Stimulated activated naive B cell treated with anti-CD40 and anti-IgM and Interleukin-4, amounts not matched to agents 10 μg/mL and 1 μg/mL and 100 μg/mL, for 72 hours (primary cell): ENCODE results near the gene EDEM1.
"Not testable (repeated sequence)": the region's sequence is repeated elsewhere in the genome, so short reads cannot be mapped to it uniquely, and the experiment has no call there.

ENCODE experiments used
- ATAC-seq, 2 donors: fragments of 150-1000 bp; cut with Tn5 transposase; replicated peaks; 2 replicates each; pipeline ENCODE4 v1.10.0; 2021; ENCODE audit warnings: moderate library complexity in 1 of 2
- DNase-seq: peaks from one replicate; pipeline ENCODE4 v3.0.0; 2021
- H3K27ac Mint-ChIP-seq: one replicate; pipeline ENCODE4 v1.8.0; 2022; ENCODE audit warnings: mild to moderate bottlenecking, mixed read lengths
- H3K27me3 Mint-ChIP-seq, 2 donors: one replicate each; pipeline ENCODE4 v1.8.0; 2022; ENCODE audit warnings: mixed read lengths in 2 of 2
- H3K36me3 Mint-ChIP-seq, 2 donors: one replicate each; pipeline ENCODE4 v1.8.0; 2022; ENCODE audit warnings: mixed read lengths in 2 of 2, mild to moderate bottlenecking in 1 of 2
- H3K4me1 Mint-ChIP-seq, 2 donors: one replicate each; pipeline ENCODE4 v1.8.0; 2022; ENCODE audit warnings: mixed read lengths in 2 of 2, mild to moderate bottlenecking in 1 of 2
- H3K4me3 Mint-ChIP-seq, 2 donors: one replicate each; pipeline ENCODE4 v1.8.0; 2022; ENCODE audit warnings: mild to moderate bottlenecking in 2 of 2, mixed read lengths in 2 of 2, moderate library complexity in 1 of 2
- H3K9me3 Mint-ChIP-seq, 2 donors: one replicate each; pipeline ENCODE4 v1.8.0; 2022; ENCODE audit warnings: mixed read lengths in 2 of 2, mild to moderate bottlenecking in 1 of 2

Gene EDEM1

DNA sequence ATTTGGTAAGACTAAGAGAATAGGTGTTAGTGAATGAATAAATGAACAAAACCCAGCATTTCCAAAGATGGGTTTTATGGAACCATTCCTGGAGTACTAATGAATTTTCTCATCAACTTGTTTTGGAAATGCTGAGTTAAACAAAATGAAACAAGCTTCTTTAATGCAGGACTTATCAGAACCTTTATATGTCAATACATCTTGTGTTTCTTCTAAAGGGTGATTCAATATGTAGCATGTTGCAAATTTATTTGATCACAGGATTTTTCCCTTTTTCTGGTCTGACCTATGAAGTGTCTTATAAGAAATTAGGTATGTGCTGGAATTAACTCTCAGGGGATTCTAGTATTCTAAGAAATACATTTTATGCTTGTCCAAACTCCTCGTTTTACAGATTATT lies 53.2 kb downstream of the EDEM1 start:
- no peak for ATAC-seq
- Mint-ChIP-seq H3K4me1 (peaks cover 2 to 3% of the 10 kb centered on the region in 2 donors), H3K4me3 (no peak overlapping the region), H3K27me3 (no peaks in the 10 kb centered on the region), H3K36me3 (peaks cover 24 to 38% of the 10 kb centered on the region in 2 donors), H3K9me3 (peaks cover 0 to 8% of the 10 kb centered on the region in 2 donors), H3K27ac (no peak overlapping the region)
- DNase-seq = no peak

GRCh38 chr3:5242785-5243184 lies 55.3 kb downstream of the EDEM1 start:
- H3K36me3 Mint-ChIP-seq = peaks cover 24 to 35% of the 10 kb centered on the region in 2 donors
- not testable (repeated sequence) for H3K4me3 Mint-ChIP-seq, H3K9me3 Mint-ChIP-seq, H3K27me3 Mint-ChIP-seq, ATAC-seq, H3K27ac Mint-ChIP-seq, DNase-seq, H3K4me1 Mint-ChIP-seq

GRCh38 chr3:5245927-5246326 lies 58.4 kb downstream of the EDEM1 start:
- Mint-ChIP-seq H3K9me3 (peaks cover 0 to 8% of the 10 kb centered on the region in 2 donors), H3K36me3 (peaks cover 22 to 28% of the 10 kb centered on the region in 2 donors), H3K4me1 (peaks cover 7 to 8% of the 10 kb centered on the region in 2 donors), H3K27ac (no peak overlapping the region), H3K4me3 (no peak overlapping the region), H3K27me3 (no peaks in the 10 kb centered on the region)
- ATAC-seq (no peak), DNase-seq (no peak)

DNA sequence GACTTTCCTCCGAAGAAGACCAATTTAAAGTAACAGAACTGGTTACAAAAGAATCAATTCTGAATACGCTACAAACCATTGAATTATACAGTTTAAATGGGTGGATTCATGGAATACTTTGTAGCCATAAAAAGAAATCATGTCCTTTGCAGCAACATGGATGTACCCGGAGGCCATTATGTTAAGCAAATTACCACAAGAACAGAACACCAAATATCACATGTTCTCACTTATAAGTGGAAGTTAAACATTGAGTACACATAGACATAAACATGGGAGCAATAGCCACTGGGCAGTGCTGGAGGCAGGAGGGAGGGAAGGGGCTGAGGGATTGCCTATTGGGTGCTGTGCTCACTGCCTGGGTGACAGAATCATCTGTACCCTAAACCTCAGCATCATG lies 61.3 kb downstream of the EDEM1 start:
- DNase-seq (no peak), ATAC-seq (no peak)
- Mint-ChIP-seq H3K36me3 (peaks cover 7 to 12% of the 10 kb centered on the region in 2 donors), H3K4me3 (no peak overlapping the region), H3K4me1 (peaks cover 7 to 8% of the 10 kb centered on the region in 2 donors), H3K9me3 (peaks cover 0 to 6% of the 10 kb centered on the region in 2 donors), H3K27ac (no peak overlapping the region), H3K27me3 (no peaks in the 10 kb centered on the region)

DNA sequence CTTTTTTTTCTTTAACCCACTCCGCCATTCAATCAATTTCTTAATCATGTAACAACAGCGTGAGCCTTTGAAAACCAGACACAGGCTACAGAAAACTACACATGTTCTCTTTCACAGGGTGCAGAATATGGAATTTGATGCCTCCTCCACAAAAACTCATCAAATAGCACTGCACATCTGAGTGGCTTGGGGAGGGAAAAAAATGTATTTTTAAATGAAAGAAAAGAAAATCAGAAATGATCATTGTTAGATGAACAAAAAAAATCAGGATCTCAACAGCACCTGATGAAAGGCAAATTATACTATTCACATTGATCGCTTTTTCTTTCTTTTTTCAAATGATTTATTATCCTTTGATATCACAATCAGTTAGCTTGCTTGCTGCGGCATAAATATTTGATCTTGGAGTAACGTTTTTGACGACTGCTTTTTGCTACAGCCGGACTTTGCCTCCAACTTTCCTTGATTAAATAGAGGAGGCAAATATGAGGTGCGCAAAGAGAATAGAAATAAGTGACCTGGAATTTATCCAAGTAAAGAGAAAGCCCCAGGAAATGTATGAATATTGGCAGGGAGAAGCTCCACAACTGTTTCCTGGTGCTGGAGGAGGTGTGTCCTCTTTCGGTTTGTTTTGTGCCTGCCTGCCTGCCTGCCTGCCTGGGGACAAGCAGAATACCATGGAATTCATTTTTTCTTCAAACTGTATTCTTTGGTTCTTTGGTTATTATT lies 63.1 kb downstream of the EDEM1 start:
- peaks cover 6 to 12% of the 10 kb centered on the region in 2 donors for H3K4me1 Mint-ChIP-seq
- H3K36me3 Mint-ChIP-seq = peaks cover 2 to 5% of the 10 kb centered on the region in 2 donors
- H3K27ac Mint-ChIP-seq = no peak overlapping the region
- H3K4me3 Mint-ChIP-seq = no peak overlapping the region
- no peak for DNase-seq
- H3K9me3 Mint-ChIP-seq = no peaks in the 10 kb centered on the region
- no peak for ATAC-seq
- H3K27me3 Mint-ChIP-seq = no peaks in the 10 kb centered on the region

DNA sequence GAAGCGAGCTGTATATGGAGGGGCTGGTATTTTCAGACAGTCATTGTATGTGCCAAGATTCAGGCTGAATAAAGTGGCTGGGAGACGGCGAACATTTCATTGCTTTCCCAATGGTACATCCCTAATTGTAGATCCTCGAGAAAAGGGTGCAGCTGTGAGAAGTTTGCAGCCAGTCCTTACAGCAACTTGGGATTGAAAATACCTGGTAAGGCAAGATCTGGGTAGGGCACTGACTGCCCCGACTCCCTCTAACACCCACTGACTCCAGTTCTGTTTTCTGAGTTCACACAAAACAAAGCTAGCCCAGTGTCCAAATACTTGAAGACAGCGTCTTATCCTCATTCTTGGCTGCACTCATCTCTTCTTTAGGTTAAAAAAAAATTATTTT lies 63.7 kb downstream of the EDEM1 start:
- no peak overlapping the region for H3K4me3 Mint-ChIP-seq
- no peak overlapping the region for H3K27ac Mint-ChIP-seq
- no peak for DNase-seq
- H3K27me3 Mint-ChIP-seq = no peaks in the 10 kb centered on the region
- ATAC-seq = no peak
- H3K36me3 Mint-ChIP-seq = peaks cover 2 to 5% of the 10 kb centered on the region in 2 donors
- peaks cover 4 to 12% of the 10 kb centered on the region in 2 donors for H3K4me1 Mint-ChIP-seq
- no peaks in the 10 kb centered on the region for H3K9me3 Mint-ChIP-seq

- ATAC-seq (no peak), DNase-seq (no peak)
- Mint-ChIP-seq H3K4me1 (peaks cover 6 to 15% of the 10 kb centered on the region in 2 donors), H3K9me3 (no peaks in the 10 kb centered on the region), H3K4me3 (no peak overlapping the region), H3K27me3 (no peaks in the 10 kb centered on the region), H3K36me3 (peaks cover 5 to 6% of the 10 kb centered on the region in 2 donors), H3K27ac (no peak overlapping the region)
Observed at GRCh38 chr3:5252131-5252530, 64.6 kb downstream of the EDEM1 start.

GRCh38 chr3:5254281-5255048 lies 67.0 kb downstream of the EDEM1 start:
- Mint-ChIP-seq H3K27me3 (no peaks in the 10 kb centered on the region), H3K4me1 (peaks cover 6 to 17% of the 10 kb centered on the region in 2 donors), H3K4me3 (no peak overlapping the region), H3K36me3 (peaks cover 0 to 7% of the 10 kb centered on the region in 2 donors), H3K27ac (no peak overlapping the region), H3K9me3 (no peaks in the 10 kb centered on the region)
- ATAC-seq (no peak), DNase-seq (no peak)

GRCh38 chr3:5255404-5256344 lies 68.2 kb downstream of the EDEM1 start:
- H3K36me3 Mint-ChIP-seq = peaks cover 4 to 12% of the 10 kb centered on the region in 2 donors
- H3K9me3 Mint-ChIP-seq = peaks cover 0 to 2% of the 10 kb centered on the region in 2 donors
- no peak overlapping the region for H3K27ac Mint-ChIP-seq
- H3K4me3 Mint-ChIP-seq = no peak overlapping the region
- H3K4me1 Mint-ChIP-seq = peaks cover 15 to 29% of the 10 kb centered on the region in 2 donors
- DNase-seq = no peak
- ATAC-seq = no peak
- no peaks in the 10 kb centered on the region for H3K27me3 Mint-ChIP-seq

DNA sequence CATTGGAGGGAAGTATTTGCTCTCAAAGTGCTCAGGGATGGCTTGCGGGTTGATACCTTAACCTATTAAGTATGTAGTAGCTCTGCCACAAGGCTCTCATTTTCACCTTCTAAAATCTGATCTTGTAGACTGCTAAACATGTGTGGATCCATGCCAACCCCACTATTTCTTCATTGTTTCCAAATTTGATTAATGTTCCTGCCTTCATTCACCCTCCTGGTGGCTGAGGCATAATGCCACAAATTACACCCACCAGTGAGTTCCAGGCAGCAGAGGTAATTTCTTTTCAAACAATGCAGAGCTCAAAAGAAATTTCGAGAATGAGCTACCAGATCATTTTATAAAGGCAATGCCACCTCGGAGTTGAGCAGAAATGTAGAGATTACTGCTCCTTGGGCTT lies 71.0 kb downstream of the EDEM1 start:
- H3K9me3 Mint-ChIP-seq = peaks cover 0 to 2% of the 10 kb centered on the region in 2 donors
- no peaks in the 10 kb centered on the region for H3K27me3 Mint-ChIP-seq
- no peak for ATAC-seq
- no peak overlapping the region for H3K4me3 Mint-ChIP-seq
- peaks cover 21 to 42% of the 10 kb centered on the region in 2 donors for H3K4me1 Mint-ChIP-seq
- H3K27ac Mint-ChIP-seq = no peak overlapping the region
- H3K36me3 Mint-ChIP-seq = peaks cover 13 to 14% of the 10 kb centered on the region in 2 donors
- DNase-seq = no peak

- Mint-ChIP-seq H3K27me3 (no peaks in the 10 kb centered on the region), H3K36me3 (peaks cover 15 to 19% of the 10 kb centered on the region in 2 donors), H3K4me3 (peak overlapping the region; percentile 39 to 80), H3K9me3 (peaks cover 0 to 5% of the 10 kb centered on the region in 2 donors), H3K4me1 (peaks cover 20 to 39% of the 10 kb centered on the region in 2 donors), H3K27ac (peak overlapping the region; percentile 88)
- DNase-seq (no peak), ATAC-seq (peak; percentile 36 to 50)
Observed at GRCh38 chr3:5260992-5261501, 73.5 kb downstream of the EDEM1 start.

DNA sequence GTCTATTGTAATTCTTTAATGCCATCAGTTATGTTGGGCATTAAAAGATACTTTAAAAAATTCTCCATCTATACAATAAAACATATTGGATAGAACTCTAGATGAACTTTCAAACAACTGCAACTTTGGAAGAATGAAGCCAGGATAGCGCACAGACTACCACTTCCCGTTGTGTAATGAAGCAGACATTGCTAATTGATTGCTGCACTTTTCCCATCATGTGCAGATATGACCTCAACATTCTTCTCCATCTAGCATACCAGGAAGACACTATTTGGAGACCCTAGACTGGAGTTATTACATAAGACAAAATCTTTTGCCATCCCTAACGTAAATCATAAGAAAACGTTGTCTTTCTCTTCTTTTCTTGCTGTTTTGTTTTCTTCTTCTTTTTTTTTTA lies 75.0 kb downstream of the EDEM1 start:
- Mint-ChIP-seq H3K27me3 (no peaks in the 10 kb centered on the region), H3K9me3 (peaks cover 0 to 5% of the 10 kb centered on the region in 2 donors), H3K4me1 (peaks cover 17 to 35% of the 10 kb centered on the region in 2 donors), H3K36me3 (peaks cover 11 to 19% of the 10 kb centered on the region in 2 donors), H3K4me3 (no peak overlapping the region), H3K27ac (peak overlapping the region; percentile 14)
- ATAC-seq = no peak
- no peak for DNase-seq

- Mint-ChIP-seq H3K27ac (no peak overlapping the region), H3K9me3 (peaks cover 0 to 5% of the 10 kb centered on the region in 2 donors), H3K4me3 (no peak overlapping the region), H3K4me1 (peaks cover 17 to 35% of the 10 kb centered on the region in 2 donors), H3K36me3 (peaks cover 11 to 19% of the 10 kb centered on the region in 2 donors), H3K27me3 (no peaks in the 10 kb centered on the region)
- no peak for DNase-seq
- ATAC-seq = no peak
Observed at GRCh38 chr3:5264093-5264600, 76.6 kb downstream of the EDEM1 start.
